ENCODE data around the gene OR51A2.
"Not testable (repeated sequence)": the region's sequence is repeated elsewhere in the genome, so short reads cannot be mapped to it uniquely, and the experiment has no call there.

OR51A2 gene

GRCh38 chr11:4955613-4956012, at the start of gene OR51A2:
Gene OR51A2, minus strand, starts transcription at chr11:4955713. Its CDS starts 0 bp downstream, at chr11:4955713.
- not testable (repeated sequence) for DNase-seq

- DNase-seq, result peak; percentile 19
These were observed 49.1 kb upstream of the OR51A2 start for GRCh38 chr11:5004424-5005274.

GRCh38 chr11:4994551-4994950, 39.0 kb upstream of the OR51A2 start, which contains the start of gene OR51L1:
Gene OR51L1, plus strand, starts transcription at chr11:4994851. Its CDS starts 4,132 bp downstream, at chr11:4998983.
- no peak for DNase-seq

- DNase-seq, result no peak
These were observed 35.5 kb upstream of the OR51A2 start for GRCh38 chr11:4991060-4991459.

GRCh38 chr11:4983841-4984240, 28.3 kb upstream of the OR51A2 start:
- no peak for DNase-seq

- no peak for DNase-seq
These were observed 27.2 kb upstream of the OR51A2 start for GRCh38 chr11:4982678-4983077.

GRCh38 chr11:4979036-4979435, 23.5 kb upstream of the OR51A2 start:
- no peak for DNase-seq

GRCh38 chr11:4975436-4975835, 19.9 kb upstream of the OR51A2 start:
- DNase-seq, result no peak

GRCh38 chr11:4962816-4963215, 7.3 kb upstream of the OR51A2 start:
- DNase-seq, result no peak

GRCh38 chr11:4960877-4961276, 5.4 kb upstream of the OR51A2 start:
- DNase-seq, result no peak

GRCh38 chr11:4957396-4957795, 1.9 kb upstream of the OR51A2 start:
- no peak for DNase-seq

GRCh38 chr11:4947505-4947904, 8.0 kb downstream of the OR51A2 start, which contains the start of gene OR51A4:
Gene OR51A4, minus strand, starts transcription at chr11:4947605. Its CDS starts 505 bp downstream, at chr11:4947100.
- DNase-seq, result no peak

- DNase-seq, result no peak
These were observed 18.8 kb downstream of the OR51A2 start for GRCh38 chr11:4936745-4937144.

- DNase-seq, result no peak
These were observed 22.8 kb downstream of the OR51A2 start for GRCh38 chr11:4932751-4933150.

- DNase-seq, result no peak
These were observed 28.9 kb downstream of the OR51A2 start for GRCh38 chr11:4926608-4927007.

- DNase-seq, result no peak
These were observed 31.3 kb downstream of the OR51A2 start, which contains the start of gene OR51G1 for GRCh38 chr11:4924239-4924638. Gene OR51G1, minus strand, starts transcription at chr11:4924339. Its CDS starts 0 bp downstream, at chr11:4924339.

- DNase-seq, result no peak
These were observed 33.2 kb downstream of the OR51A2 start for GRCh38 chr11:4922304-4922703.

GRCh38 chr11:4921796-4922195, 33.7 kb downstream of the OR51A2 start:
- no peak for DNase-seq

- no peak for DNase-seq
These were observed 36.3 kb downstream of the OR51A2 start, which contains the start of gene OR51G2 for GRCh38 chr11:4919250-4919649. Gene OR51G2, minus strand, starts transcription at chr11:4919350. Its CDS starts 3,687 bp downstream, at chr11:4915663.

- no peak for DNase-seq
These were observed 38.9 kb downstream of the OR51A2 start for GRCh38 chr11:4916581-4916980.

Measured in stimulated activated CD4-positive, alpha-beta T cell treated with anti-CD3 and anti-CD28 coated beads, Interleukin-1b, Interleukin-23, amount 100 ng/mL, for 48 hours (primary cell).